Mesodermal cell (in vitro differentiated cells): ENCODE measurements around the gene CDC14A.
"Not testable (repeated sequence)": the region's sequence is repeated elsewhere in the genome, so short reads cannot be mapped to it uniquely, and the experiment has no call there.

Experiments used
- H3K27ac ChIP-seq: 2 replicates; pipeline ENCODE4 v1.7.0; 2013; ENCODE audit warnings: mild to moderate bottlenecking, low read depth, low read length, moderate library complexity; ENCODE audit not compliant: severe bottlenecking
- H3K36me3 ChIP-seq: 2 replicates; pipeline ENCODE4 v1.7.1; 2013; ENCODE audit warnings: mild to moderate bottlenecking, low read length, moderate library complexity; ENCODE audit not compliant: control insufficient read depth, insufficient read depth
- H3K4me1 ChIP-seq: one replicate; pipeline ENCODE4 v1.7.1; 2013; ENCODE audit warnings: mild to moderate bottlenecking, low read length; ENCODE audit not compliant: insufficient read depth, control insufficient read depth, poor library complexity, severe bottlenecking
- H3K4me3 ChIP-seq: 2 replicates; pipeline ENCODE4 v1.7.0; 2013; ENCODE audit warnings: low read length, control low read depth, mild to moderate bottlenecking; ENCODE audit not compliant: insufficient read depth, poor library complexity, severe bottlenecking; ENCODE audit errors: extremely low read depth
- H3K9me3 ChIP-seq: 2 replicates; pipeline ENCODE4 v1.7.1; 2013; ENCODE audit warnings: mild to moderate bottlenecking, low read length, moderate library complexity; ENCODE audit not compliant: control insufficient read depth
- WGBS, 2 experiments: methylation state at CpG; one replicate each; pipeline ENCODE4 v1.1.5; 2013; ENCODE audit warnings: missing lambda C conversion rate in 2 of 2; ENCODE audit not compliant: insufficient coverage in 2 of 2; 5-methylcytosine and 5-hydroxymethylcytosine counted together

CDC14A gene

GRCh38 chr1:100404821-100405220 lies 52.5 kb downstream of the CDC14A start:
- no peak overlapping the region for H3K4me3 ChIP-seq
- peaks cover 8% of the 10 kb centered on the region for H3K4me1 ChIP-seq
- WGBS, 2 experiments: 100% methylated on average over 1 of the region's 2 CpGs; no CpG with 5 or more reads in 1 of the 2 experiments
- peaks cover 33% of the 10 kb centered on the region for H3K36me3 ChIP-seq
- H3K27ac ChIP-seq: no peak overlapping the region
- H3K9me3 ChIP-seq: no peaks in the 10 kb centered on the region

- H3K36me3 ChIP-seq: peaks cover 33% of the 10 kb centered on the region
- H3K9me3 ChIP-seq, H3K4me3 ChIP-seq, H3K27ac ChIP-seq, H3K4me1 ChIP-seq: not testable (repeated sequence)
- 98% methylated on average over 4 of the region's 5 CpGs for WGBS, 2 experiments
Observed at GRCh38 chr1:100405902-100406301, 53.6 kb downstream of the CDC14A start.

GRCh38 chr1:100407390-100407789 lies 55.1 kb downstream of the CDC14A start:
- 85 to 86% methylated on average over 1 of the region's 3 CpGs for WGBS, 2 experiments
- not testable (repeated sequence) for H3K4me3 ChIP-seq, H3K4me1 ChIP-seq, H3K9me3 ChIP-seq, H3K27ac ChIP-seq
- H3K36me3 ChIP-seq: peaks cover 28% of the 10 kb centered on the region

GRCh38 chr1:100411019-100411418 lies 58.7 kb downstream of the CDC14A start:
- 84 to 100% methylated on average over 3 of the region's 4 CpGs for WGBS, 2 experiments

GRCh38 chr1:100411574-100411973 lies 59.3 kb downstream of the CDC14A start:
- Histone ChIP-seq H3K36me3 (peaks cover 11% of the 10 kb centered on the region), H3K4me1 (peaks cover 8% of the 10 kb centered on the region), H3K9me3 (no peaks in the 10 kb centered on the region), H3K4me3 (no peak overlapping the region), H3K27ac (no peak overlapping the region)

More at GRCh38 chr1:100411019-100411418, 58.7 kb downstream of the CDC14A start:
- Histone ChIP-seq H3K4me1 (peaks cover 8% of the 10 kb centered on the region), H3K4me3 (no peak overlapping the region), H3K36me3 (peaks cover 11% of the 10 kb centered on the region), H3K9me3 (no peaks in the 10 kb centered on the region), H3K27ac (no peak overlapping the region)

GRCh38 chr1:100413035-100413434 lies 60.7 kb downstream of the CDC14A start:
- Histone ChIP-seq H3K36me3 (peaks cover 17% of the 10 kb centered on the region), H3K9me3 (no peaks in the 10 kb centered on the region), H3K4me3 (no peak overlapping the region), H3K4me1 (peaks cover 8% of the 10 kb centered on the region), H3K27ac (no peak overlapping the region)
- 89 to 100% methylated on average over 1 to 2 of the region's 2 CpGs for WGBS, 2 experiments

GRCh38 chr1:100414693-100415497 lies 62.6 kb downstream of the CDC14A start:
- no peaks in the 10 kb centered on the region for H3K9me3 ChIP-seq
- 86 to 90% methylated on average over 1 to 3 of the region's 5 CpGs for WGBS, 2 experiments
- H3K36me3 ChIP-seq: peaks cover 11% of the 10 kb centered on the region
- no peak overlapping the region for H3K4me3 ChIP-seq
- peaks cover 8% of the 10 kb centered on the region for H3K4me1 ChIP-seq
- no peak overlapping the region for H3K27ac ChIP-seq

GRCh38 chr1:100415498-100415778 lies 63.1 kb downstream of the CDC14A start:
- H3K36me3 ChIP-seq: peaks cover 11% of the 10 kb centered on the region
- H3K9me3 ChIP-seq: no peaks in the 10 kb centered on the region
- no peak overlapping the region for H3K4me3 ChIP-seq
- H3K27ac ChIP-seq: no peak overlapping the region
- peaks cover 8% of the 10 kb centered on the region for H3K4me1 ChIP-seq

GRCh38 chr1:100419072-100419471 lies 66.8 kb downstream of the CDC14A start:
- no peaks in the 10 kb centered on the region for H3K4me1 ChIP-seq
- peaks cover 11% of the 10 kb centered on the region for H3K36me3 ChIP-seq
- no peaks in the 10 kb centered on the region for H3K9me3 ChIP-seq
- H3K4me3 ChIP-seq: no peak overlapping the region
- H3K27ac ChIP-seq: no peak overlapping the region
- WGBS, 2 experiments: 78 to 93% methylated on average over 1 of the region's 2 CpGs

- Histone ChIP-seq H3K27ac (no peak overlapping the region), H3K36me3 (peaks cover 15% of the 10 kb centered on the region), H3K4me3 (no peak overlapping the region), H3K9me3 (no peaks in the 10 kb centered on the region), H3K4me1 (no peaks in the 10 kb centered on the region)
- no CpG with 5 or more reads among the region's 2 CpGs for WGBS, 2 experiments
Observed at GRCh38 chr1:100422065-100422464, 69.8 kb downstream of the CDC14A start.

GRCh38 chr1:100423832-100424337 lies 71.6 kb downstream of the CDC14A start:
- Histone ChIP-seq H3K27ac (no peak overlapping the region), H3K4me3 (no peak overlapping the region), H3K4me1 (no peaks in the 10 kb centered on the region), H3K36me3 (peaks cover 11% of the 10 kb centered on the region), H3K9me3 (no peaks in the 10 kb centered on the region)
- WGBS, 2 experiments: 92 to 97% methylated on average over 4 to 5 of the region's 6 CpGs
